Epithelial cell of esophagus (primary cell): ENCODE data around the gene NUDT14.

Experiments
- DNase-seq: peaks from one replicate; pipeline ENCODE4 v3.0.0; 2010; ENCODE audit warnings: low read depth
- H3K4me3 ChIP-seq: 2 replicates; pipeline ENCODE4 v1.5.1; 2011; ENCODE audit warnings: mild to moderate bottlenecking, low read length, control low read depth
- TF ChIP-seq, protein P1 (sequence below): IDR thresholded peaks from 2 replicates; pipeline ENCODE4 v1.5.1; 2011; ENCODE audit warnings: low read depth, mild to moderate bottlenecking, low read length, control low read depth, inconsistent platforms; ENCODE audit not compliant: insufficient read depth; ENCODE audit errors: missing control alignments

Gene NUDT14

DNA sequence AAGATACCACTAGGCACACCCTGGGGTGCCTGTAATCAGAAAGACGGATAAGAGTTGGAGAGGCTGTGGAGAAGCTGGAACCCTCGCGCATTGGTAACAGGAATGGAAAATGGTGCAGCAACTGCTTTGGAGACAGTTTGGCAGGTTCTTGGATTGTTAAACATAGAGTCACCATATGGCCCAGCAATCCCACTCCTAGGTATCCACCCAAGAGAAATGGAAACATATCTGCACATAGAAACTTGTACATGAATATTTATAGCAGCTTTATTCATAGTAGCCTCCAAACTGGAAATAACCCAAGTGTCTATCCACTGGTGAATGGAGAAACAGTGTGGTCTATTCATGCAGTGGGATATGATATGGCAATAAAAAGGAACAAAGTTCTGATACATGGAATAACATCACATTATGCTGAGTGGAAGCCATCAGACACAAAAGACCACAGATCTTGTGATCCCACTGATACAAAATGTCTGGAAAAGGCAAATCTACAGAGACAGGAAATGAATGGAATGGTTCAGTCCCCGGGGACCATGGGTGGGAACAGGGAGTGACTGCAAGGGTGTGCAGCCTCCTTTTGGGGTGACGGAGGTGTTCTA is 57.9 kb downstream of the NUDT14 start:
- no peak overlapping the region for H3K4me3 ChIP-seq
- TF ChIP-seq, protein P1, sequence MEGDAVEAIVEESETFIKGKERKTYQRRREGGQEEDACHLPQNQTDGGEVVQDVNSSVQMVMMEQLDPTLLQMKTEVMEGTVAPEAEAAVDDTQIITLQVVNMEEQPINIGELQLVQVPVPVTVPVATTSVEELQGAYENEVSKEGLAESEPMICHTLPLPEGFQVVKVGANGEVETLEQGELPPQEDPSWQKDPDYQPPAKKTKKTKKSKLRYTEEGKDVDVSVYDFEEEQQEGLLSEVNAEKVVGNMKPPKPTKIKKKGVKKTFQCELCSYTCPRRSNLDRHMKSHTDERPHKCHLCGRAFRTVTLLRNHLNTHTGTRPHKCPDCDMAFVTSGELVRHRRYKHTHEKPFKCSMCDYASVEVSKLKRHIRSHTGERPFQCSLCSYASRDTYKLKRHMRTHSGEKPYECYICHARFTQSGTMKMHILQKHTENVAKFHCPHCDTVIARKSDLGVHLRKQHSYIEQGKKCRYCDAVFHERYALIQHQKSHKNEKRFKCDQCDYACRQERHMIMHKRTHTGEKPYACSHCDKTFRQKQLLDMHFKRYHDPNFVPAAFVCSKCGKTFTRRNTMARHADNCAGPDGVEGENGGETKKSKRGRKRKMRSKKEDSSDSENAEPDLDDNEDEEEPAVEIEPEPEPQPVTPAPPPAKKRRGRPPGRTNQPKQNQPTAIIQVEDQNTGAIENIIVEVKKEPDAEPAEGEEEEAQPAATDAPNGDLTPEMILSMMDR, result no peak
- DNase-seq, result no peak
